GM18861 (cell line): Measurements from ENCODE around the gene NCLN.
"Not testable (repeated sequence)": the region's sequence is repeated elsewhere in the genome, so short reads cannot be mapped to it uniquely, and the experiment has no call there.

ENCODE experiments used
- ATAC-seq: cut with Tn5 transposase; IDR thresholded peaks from one replicate; pipeline ENCODE4 v1.9.1; 2021; ENCODE audit not compliant: unreplicated experiment

The NCLN gene

DNA sequence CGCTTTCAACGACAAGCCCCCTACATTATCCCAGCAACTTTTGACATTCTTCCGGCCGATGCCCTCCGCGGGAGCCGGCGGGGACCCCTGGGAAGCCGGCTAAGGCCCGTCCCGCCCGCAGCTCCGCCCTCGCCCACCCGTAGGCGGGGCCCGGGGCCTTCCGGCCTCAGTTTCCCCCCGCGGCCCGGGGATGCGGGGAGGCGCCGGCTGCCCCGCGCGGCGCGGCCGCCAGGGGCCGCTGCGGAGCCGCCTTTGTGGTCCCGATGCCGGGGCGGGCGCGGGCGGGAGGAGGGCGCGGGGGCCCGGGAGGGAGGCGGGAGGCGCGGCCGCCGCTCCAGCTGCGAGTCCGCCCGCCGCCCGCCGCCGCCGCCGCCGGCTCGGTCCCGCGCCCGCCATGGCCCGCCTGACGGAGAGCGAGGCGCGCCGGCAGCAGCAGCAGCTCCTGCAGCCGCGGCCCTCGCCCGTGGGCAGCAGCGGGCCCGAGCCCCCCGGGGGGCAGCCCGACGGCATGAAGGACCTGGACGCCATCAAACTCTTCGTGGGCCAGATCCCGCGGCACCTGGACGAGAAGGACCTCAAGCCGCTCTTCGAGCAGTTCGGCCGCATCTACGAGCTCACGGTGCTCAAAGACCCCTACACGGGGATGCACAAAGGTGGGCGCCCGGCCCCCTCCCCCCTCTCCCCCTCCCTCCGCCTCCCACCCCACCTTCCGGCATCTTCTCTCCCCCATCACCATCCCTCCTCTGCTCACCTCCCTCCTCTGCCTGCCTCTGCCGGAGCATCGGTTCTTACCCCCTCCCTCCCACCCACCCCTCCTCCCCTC is 38.8 kb downstream of the NCLN start, which contains the start of gene CELF5:
Gene CELF5, plus strand, starts transcription at position 316 of the 823 bp plus-strand sequence. Its CDS starts 79 bp downstream, at position 395.
- no peak for ATAC-seq

DNA sequence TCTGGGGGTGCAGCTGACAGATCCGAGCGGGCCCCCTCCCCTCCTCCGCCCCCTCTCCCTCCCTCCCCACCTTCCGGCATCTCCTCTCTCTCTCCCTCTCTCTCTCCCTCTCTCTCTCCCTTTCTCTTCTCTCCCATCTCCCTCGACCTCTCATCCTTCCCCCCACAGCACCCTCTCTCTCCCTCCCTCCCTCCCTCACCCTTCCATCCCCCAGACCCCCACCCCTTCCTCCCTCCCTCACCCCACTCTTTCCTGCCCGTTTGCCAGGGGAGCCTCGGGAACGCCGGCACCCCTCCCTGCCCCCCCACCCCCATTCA is 39.4 kb downstream of the NCLN start:
- no peak for ATAC-seq

DNA sequence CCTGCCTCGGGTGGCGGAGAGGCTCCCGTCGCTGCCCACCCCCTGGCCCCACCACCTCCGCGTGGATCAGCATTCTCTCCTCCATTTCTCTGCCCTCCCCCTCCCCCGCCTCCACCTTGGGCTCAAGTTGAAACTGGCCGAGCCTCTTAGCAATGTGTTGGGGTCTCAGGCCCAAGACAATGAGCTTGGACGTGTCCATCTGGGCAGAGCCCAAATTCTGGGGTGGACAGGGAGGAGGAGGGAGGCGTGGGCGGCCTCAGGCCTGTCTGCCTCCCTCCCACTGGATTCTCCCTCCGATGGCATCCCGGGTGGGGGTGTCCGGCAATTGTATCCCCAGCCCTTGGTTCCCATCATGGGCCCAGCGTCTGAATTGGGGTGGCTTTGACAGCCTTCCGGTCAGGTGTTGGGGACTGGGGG is 40.0 kb downstream of the NCLN start:
- no peak for ATAC-seq

DNA sequence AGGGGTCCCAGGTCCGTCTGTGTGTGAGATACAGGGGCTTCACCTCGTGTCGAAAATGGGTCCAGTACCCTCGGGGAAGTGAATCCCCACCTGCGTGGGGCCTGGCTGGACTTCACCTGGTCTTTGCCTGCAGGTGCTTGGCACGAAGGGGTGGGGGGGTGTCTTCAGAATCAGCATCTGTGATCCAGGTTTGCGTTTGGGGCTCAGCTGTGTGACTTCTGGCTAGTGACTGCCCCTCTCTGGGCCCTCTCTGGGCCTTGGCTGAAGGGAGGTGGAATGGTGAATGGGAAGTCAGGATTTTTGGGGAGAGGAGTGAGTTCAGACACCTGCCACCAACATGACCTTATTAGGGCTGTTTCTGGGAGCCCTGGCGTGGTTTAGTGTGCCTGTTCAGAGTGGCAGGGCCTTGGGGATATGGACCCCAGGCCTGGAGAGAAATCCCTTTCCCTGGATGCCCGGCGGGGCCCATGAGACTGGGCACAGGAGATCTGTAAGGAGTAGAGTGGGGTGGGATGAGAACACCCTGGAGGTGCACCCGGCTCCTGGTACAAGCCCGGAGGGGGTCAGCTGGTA is 41.4 kb downstream of the NCLN start:
- no peak for ATAC-seq

DNA sequence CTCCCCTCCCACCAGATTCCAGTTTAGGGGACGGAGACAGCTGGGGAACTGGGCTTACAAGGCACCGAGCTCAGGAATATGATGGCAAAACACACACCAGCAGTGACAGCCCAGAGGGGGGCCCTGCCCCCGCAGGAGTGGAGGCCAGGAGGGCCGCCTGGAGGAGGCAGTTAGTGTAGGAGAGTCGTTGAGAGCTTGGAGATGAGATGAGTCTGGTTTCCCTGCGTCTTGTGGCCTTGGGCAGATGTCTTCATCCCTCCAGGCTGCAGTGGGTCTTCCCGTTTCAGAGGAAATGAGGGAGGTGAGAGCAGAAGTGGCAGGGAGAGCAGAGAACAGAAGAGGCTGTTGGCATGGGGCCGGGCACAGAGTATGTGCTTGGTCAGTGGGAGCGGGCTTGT is 43.6 kb downstream of the NCLN start:
- ATAC-seq: no peak

DNA sequence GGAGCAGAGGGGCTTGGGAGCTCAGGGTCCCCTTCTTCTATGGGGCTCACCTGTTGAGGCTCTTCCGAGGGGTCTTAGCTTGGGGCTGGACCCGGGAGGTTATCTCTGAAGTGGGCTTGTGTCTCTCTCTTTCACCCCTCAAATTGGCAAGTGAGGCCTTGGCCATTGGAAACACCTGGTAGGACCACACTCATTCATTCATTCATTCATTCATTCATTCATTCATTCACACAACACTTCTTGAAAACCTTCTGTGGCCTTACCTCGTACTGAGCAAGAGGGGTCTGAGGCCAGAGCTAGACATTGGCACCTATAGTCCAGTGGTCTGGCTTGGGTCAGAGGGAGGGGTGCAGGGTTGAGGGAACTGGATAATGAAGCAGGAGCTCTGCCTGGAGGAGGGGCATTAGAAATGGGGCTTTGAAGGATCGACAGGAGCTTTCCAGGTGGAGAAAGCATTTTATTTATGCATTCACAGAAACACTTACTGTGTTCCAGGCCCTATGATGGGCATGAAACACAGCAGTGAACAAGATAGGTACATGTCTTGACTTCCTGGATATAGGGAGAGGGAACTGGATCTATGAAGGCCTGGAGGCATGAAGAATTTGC is 44.3 kb downstream of the NCLN start:
- ATAC-seq: no peak

DNA sequence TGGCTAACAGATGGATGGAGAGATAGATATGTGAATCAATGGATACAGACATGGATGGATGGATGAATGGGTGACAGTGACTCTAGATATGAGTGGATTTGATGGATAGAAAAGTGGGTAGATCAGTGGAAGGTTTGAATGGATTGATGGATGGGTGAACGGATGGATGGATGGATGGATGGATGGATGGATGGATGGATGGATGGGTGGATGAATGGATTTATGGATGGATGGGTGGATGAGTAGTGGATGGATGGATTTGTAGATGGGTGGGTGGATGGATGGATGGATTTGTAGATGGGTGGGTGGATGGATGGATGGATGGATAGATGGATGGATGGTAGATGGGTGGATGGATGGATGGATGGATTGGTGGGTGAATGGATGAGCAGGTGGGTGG is 45.6 kb downstream of the NCLN start:
- ATAC-seq: no peak

DNA sequence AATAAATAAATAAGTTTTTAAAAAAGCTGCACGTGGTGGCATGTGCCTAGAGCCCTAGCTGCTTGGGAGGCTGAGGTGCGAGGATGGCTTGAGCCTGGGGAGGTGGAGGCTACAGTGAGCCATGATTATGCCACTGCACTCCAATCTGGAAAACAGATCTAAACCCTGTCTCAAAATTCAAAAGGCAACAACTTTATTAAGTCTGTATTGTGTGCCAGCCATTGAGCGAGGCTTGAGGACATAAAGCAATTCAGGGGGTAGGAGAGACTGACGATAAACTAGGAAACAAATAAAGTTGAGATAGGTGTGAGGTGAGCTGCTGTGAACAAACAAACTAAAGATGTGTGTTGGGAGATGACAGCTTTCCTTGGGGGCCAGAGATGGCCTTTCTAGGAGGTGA is 47.4 kb downstream of the NCLN start:
- ATAC-seq: no peak

DNA sequence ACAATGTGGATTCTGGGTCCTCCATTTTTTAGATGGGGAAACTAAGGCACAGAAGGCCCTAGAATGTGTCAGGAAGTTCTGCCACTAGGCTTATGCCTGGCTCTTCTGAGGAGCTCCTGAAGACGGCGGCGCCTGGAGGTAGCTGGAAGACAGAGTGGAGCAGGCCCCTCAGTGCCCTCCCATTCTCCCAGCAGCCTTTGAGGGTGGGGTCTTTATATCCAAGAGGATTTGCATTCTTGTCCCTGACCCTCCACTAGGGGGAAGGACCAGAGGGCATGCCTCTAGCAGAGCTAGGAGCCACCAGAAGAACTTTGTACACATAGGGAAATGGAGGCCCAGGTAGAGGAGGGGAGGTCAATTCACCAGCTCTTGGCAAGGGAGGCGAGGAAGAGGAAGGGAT is 48.1 kb downstream of the NCLN start:
- no peak for ATAC-seq

DNA sequence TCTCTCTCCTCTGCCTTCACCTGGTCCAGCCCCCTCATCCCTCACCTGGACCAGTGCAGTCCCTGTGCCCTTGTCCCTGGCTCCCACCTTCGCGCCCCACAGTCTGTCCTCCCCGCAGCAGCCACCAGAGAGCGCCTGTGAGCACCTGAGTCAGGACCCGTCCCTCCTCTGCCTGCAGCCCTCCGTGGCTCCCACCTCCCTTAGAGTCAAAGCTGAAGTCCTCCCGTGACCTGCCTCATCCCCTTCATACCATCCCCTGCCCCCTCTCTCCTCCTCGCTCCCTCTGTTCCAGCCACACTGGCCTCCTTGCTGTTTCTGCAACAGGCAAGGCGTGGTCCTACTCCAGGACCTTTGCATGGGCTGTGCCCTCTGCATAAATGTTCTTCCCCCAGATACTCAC is 49.1 kb downstream of the NCLN start:
- no peak for ATAC-seq

DNA sequence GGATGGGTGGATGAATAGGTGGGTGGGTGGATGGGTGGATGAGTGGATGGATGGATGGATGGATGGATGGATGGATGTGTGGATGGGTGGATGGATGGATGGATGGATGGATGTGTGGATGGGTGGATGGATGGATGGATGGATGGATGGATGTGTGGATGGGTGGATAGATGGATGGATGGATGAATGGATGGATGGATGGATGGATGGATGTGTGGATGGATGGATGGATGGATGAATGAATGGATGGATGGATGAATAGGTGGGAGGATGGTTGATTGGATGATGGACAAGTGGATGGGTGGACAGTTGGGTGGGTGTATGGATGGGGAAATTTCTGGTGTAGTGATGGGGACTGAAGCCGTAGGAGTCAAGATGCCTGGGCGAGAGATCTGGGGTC is 49.9 kb downstream of the NCLN start:
- not testable (repeated sequence) for ATAC-seq

DNA sequence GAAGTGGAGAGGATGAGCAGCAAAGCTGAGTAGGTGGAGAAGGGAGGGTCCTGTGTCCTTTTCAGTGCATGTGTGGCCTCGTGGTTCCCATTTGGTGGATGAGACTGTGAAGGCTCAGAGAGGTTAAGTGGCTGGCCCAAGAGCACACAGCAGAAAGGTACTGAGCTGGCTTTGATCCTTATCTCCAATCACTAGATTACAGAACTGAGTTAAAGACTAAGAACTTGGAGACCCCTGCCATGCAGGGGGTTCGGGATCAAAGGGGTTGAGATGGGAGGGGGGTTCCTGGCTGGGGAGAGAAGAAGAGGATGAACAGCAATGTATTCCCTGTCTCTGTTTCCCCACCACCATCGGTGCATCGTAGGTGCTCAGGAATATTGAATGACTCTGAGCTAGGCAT is 50.5 kb downstream of the NCLN start:
- ATAC-seq: no peak

DNA sequence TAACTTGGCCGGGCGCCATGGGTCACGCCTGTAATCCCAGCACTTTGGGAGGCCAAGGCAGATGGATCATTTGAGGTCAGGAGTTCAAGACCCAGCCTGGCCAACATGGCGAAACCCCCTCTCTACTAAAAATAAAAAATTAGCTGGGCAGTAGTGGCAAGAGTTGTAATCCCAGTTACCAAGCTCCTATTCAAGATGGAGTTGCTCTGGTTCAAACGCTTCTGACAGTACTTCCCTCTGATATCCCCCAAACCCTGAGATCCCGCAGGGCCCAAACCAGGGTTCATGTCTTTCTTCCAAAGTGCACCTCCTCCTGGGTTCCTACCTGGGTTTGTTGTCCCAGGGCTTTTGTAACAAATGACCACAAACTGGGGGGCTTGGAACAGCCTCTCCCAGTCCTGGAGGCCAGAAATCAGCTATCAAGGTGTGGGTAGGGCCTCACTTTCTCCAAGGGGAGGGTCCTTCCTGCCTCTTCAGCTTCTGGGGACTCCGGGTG is 52.4 kb downstream of the NCLN start:
- no peak for ATAC-seq

DNA sequence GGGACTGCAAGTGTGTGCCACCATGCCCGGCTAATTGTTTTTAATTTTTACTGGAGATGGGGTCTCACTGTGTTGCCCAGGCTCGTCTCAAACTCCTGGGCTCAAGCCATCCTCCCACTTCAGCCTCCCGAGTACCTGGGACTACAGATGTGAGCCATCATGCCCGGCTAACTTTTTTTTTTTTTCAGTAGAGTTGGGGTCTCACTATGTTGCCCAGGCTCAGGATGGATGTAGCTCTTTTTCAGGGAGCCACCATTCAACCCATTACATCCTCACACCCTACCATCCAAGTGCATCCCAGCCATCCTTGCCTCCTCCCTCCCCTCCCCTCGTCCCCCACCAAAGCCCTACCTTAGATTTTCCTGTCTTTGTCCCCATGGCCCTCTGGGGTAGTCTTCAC is 53.6 kb downstream of the NCLN start:
- ATAC-seq: no peak

DNA sequence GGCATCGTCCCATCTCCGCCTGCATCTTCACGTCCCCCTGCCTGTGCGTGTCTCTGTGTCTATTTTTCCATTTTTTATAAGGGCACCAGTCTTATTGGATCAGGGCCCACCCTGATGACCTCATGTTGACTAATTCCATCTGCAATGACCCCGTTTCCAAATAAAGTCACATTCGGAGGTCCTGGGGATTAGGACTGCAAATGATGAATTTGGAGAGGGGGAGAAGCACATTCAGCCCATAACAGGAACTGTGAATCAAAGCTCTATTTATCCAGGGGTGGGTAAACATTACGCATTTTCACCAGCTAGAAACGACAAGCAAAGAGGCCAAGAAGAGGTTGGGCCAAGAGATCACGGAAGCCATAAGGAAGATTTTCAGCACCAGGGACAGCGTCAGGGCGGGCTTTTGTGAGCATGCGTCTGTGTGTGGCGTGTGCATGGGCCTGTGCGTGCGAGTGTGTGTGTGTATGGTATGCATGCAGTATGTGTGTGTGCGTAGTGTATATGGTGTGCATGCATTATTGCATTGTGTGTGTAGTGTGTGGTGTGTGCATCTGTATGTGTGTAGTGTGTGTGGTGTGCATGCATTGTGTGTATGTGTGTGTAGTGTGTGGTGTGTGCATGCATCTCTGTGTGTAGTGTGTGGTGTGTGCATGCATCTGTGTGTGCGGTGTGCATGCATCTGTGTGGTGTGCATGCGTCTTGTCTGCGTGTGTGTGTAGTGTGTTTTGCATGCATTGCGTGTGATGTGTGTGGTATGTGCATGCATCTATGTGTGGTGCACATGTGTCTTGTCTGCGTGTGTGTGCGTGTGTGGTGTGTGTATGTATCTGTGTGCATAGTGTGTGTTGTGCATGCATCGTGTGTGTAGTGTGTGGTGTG is 58.3 kb downstream of the NCLN start:
- no peak for ATAC-seq

DNA sequence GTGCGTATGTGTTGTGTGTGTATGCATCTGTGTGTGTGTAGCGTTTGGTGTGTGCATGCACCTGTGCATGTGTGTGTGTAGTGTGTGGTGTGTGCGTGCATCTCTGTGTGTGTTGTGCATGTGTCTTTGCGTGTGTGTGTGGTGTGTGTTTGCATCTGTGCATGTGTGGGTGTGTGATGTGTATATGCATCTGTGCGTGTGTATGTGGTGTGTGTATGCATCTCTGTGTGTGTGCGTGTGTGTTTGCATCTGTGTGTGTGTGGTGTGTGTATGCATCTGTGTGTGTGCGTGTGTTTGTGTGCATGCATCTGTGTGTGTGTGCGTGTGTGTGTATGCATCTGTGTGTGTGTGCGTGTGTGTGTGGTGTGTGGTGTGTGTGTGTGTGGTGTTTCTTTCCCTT is 59.3 kb downstream of the NCLN start:
- no peak for ATAC-seq

DNA sequence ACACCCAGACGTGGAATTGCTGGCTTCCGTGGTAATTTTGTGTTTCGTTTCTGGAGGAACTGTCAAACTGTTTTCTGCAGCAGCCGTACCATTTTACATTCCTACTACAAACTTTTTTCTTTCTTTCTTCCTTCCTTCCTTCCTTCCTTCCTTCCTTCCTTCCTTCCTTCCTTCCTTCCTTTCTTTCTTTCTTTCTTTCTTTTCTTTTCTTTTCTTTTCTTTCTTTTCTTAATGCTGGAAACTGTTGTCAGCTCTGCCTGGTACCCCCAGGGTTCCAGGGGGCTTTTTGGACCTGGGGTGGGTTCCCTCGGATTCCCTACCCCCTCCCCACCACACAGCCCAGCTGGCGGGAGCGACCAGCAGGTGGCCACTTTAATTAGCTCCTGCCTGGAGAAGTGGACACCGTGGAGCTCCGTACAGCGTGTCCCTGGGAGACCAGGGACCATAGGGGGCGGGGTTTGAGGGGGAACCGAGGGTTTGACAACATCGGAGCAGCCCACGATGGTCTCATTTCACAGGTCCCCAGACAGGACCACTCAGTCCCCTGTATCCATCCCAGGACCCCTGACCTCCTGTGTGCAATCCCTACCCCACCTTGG is 63.1 kb downstream of the NCLN start:
- no peak for ATAC-seq

DNA sequence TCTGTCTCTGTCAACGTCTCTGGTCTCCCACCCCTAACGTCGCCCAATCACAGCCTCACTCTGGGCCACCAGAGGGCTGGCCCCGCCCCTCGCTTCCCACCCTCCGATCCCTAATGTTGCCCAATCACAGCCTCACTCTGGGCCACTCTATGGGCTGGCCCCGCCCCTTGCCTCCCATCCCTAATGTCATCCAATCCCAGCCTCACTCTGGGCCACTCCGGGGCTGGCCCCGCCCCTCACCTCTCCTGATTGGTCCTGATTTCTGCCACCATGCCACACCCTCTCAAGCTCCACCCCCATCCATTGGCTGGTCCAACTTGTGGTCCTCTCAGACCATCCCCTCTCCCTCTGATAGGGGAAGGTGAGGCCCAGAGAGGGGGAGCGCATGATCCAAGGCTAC is 63.7 kb downstream of the NCLN start:
- no peak for ATAC-seq

DNA sequence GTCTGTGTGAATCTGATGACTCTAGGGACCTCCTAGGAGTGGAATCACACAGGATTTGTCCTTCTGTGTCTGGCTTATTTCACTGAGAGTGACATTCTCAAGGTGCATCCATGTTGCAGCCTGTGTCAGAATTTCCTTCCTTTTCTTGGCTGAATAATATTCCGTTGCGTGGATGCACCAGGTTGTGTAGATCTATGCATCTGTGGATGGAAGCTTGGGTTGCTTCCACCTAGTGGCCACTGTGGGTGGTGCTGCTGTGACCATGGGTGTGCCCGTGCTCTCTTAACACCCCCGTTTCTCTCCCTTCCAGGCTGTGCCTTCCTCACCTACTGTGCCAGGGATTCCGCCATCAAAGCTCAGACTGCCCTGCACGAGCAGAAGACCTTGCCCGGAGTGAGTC is 64.9 kb downstream of the NCLN start:
- ATAC-seq: no peak

DNA sequence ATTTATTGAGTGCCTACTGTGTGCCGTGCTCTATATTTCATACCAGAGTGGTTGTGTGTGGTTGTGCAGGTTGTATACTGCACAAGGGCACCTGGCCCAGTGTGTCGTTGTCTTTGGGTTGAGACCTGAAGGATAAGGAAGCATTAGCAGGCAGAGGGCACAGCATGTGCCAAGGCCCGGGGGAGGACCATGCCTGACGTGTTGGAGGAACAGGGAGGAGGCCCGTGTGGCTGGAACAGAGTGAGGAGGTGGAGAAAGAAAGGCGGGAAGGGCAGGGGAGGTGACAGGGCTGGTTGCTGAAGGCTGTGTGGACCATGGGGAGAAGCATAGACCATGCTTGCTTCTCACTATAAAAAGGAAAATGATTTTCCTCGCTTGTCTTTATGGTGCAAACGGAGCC is 65.5 kb downstream of the NCLN start:
- no peak for ATAC-seq

DNA sequence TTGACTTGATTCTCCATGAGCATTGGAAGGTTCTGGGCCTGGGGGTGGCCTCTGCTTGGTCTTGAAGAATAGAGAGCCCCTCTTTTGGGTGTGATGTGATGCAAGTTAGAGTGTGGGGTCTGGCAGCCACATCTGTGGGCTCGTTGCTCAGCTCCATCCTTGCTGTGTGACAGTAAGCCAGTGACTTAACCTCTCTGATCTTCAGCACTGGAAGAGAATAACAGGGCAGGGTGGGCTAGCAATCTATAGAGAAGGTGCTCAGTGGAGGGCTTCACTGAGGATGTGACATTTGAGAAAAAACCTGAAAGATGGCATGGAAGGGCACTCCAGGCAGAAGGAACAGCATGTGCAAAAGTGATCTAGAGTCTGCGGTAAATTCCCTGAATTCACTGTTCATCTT is 66.9 kb downstream of the NCLN start:
- ATAC-seq: no peak
